HG02763 (cell line): ENCODE measurements around the gene PGGHG.
"Not testable (repeated sequence)": the region's sequence is repeated elsewhere in the genome, so short reads cannot be mapped to it uniquely, and the experiment has no call there.

Experiments used
- ATAC-seq: cut with Tn5 transposase; IDR thresholded peaks from one replicate; pipeline ENCODE4 v1.9.1; 2021; ENCODE audit warnings: mild to moderate bottlenecking, moderate library complexity; ENCODE audit not compliant: unreplicated experiment

Gene PGGHG

DNA sequence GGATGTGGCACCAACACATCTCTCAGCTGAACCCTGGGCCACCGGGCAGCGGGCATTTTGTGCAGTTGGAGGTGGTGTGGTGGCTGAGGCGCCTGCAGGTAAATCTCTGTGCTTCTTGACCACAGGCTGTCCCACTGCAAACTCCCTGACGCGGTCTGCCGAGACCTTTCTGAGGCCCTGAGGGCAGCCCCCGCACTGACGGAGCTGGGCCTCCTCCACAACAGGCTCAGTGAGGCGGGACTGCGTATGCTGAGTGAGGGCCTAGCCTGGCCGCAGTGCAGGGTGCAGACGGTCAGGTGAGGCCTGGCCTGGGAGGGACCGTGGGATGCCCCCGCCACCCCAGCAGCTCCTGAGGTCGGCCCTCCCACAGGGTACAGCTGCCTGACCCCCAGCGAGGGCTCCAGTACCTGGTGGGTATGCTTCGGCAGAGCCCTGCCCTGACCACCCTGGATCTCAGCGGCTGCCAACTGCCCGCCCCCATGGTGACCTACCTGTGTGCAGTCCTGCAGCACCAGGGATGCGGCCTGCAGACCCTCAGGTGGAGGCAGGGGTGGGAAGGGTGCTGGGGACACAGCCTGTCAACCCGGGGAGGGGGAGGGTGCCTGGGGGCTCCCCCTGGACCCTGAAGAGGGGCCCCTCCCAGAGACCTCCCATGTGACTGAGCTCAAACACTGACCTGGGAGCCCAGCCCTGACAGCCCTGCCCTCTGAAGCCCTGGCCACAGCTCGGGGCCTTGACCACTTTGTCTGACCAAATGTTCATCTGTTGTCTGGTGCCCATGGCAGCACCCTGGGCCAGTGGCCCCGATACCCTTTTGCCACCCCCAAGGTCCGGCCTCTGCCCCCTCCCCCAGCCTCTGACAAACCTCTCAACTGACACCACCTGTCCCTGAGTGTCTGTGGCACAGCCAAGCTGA lies 4.6 kb upstream of the PGGHG start:
- ATAC-seq, result no peak

DNA sequence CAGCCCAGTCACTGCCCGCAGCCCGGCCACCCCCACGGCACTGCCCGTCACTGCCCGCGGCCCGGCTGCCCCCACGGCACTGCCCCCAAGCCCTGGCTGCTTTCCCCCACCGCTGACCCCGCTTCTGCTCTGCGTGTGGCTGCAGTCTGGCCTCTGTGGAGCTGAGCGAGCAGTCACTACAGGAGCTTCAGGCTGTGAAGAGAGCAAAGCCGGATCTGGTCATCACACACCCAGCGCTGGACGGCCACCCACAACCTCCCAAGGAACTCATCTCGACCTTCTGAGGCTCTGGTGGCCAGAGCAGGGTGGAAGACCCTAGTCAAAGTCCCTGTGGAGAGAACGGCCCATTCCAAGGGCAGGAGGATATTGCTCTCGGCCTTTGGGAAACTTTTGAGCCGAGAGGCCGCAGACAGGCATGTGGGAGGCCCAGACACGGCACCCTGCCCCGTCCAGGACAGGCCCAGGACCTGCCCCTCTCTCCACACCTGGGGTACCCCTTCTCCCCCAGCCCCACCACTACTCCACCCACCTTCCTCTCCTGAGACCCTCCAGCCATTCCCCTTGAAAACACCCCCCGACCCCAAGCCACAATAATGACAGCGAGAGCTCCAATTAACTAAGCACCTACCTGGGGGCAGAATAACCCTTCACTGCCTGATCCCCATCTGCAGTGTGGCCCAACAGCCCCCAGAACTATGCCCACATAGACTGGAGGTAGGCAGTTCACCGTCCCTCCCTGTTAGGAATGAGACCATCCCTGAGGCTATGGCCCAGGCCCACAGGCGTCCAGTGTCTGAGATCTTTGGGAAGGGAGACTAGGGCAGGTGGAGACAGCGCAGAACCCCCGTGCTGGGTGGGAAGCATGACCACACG lies 3.7 kb upstream of the PGGHG start:
- ATAC-seq, result no peak

DNA sequence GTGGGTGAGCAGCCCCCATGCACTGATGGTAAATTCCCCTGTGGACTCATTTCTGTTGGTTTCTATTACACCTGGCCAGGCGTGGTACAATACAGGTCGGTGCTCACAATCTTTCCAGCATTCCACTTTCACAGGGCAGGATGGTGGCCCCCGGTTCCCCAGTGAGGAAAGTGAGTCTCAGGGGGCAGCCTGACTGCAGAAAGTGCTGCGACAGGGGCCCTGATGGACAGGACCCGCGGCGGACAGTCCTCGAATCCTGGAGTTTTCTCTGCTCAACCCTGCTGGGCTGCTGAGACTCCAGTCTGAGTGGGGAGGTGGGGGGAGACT lies 3.1 kb upstream of the PGGHG start:
- ATAC-seq, result no peak

DNA sequence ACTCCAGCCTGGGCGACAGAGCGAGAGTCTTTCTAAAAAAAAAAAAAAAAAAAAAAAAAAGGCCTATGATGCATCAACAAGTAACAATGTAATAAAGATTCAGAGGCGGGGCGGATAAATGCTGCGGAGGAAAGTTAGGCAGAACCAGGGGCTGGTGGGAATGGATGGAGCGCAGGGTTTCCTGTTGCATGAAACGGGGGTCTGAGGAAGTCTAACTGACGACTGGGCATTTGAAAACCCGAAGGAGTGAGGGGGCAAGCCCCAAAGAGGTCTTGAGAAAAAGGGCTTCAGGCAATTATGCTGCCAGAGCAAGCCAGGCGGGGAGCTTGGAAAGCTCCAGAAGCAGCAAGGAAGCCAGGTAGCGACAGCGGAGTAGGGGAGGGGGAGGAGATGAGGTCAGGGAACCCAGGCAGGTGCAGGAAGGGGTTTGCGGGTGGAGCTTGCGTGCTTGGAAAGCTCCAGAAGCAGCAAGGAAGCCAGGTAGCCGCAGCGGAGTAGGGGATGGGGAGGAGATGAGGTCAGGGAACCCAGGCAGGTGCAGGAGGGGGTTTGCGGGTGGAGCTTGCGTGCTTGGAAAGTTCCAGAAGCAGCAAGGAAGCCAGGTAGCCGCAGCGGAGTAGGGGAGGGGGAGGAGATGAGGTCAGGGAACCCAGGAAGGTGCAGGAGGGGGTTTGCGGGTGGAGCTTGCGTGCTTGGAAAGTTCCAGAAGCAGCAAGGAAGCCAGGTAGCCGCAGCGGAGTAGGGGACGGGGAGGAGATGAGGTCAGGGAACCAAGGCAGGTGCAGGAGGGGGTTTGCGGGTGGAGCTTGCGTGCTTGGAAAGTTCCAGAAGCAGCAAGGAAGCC lies 1.7 kb upstream of the PGGHG start:
- ATAC-seq, result not testable (repeated sequence)

DNA sequence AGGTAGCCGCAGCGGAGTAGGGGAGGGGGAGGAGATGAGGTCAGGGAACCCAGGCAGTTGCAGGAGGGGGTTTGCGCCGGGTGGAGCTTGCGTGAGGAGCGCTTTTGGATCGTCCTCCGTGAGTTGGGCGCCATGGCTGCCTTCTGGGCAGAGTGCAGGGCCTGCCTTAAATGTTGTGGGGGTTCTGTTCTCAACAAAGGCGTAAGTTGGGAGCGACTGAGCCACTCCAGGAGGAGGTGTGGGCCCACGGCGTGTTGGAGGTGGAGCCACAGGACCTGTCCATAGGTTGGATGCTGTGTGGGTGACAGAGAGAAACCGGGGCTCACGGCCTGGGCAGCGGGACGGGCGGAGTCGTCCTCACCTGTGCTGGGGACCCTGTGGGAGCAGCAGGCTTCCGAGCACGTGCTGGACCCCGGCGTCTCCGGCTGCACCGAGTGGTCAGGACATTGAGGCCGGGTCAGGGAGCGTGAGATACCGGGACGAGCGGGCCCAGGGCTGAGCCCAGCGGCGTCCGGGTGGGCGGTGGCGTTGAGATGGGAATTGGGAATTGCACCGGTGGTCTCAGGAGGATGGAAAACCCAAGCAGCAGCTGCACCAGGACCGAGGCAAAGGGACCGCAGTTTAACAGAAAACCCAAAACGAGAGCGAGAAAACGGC lies 977 bp upstream of the PGGHG start:
- no peak for ATAC-seq

DNA sequence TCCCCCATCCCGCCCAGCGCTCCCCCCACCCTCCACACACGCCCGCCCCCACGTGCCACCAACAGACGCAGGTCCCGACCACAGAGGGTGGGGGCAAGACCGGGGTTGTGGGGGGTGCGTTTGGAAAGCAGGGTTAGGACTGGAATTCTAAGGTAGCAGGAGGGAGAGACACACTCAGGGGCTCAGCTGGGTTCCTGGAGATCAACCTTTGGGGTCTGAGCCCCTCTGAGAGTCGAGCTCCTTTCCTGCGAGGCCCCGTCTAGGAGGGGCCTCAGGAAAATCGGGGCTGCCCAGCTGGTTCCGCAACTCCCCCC lies 429 bp downstream of the PGGHG start:
- no peak for ATAC-seq

DNA sequence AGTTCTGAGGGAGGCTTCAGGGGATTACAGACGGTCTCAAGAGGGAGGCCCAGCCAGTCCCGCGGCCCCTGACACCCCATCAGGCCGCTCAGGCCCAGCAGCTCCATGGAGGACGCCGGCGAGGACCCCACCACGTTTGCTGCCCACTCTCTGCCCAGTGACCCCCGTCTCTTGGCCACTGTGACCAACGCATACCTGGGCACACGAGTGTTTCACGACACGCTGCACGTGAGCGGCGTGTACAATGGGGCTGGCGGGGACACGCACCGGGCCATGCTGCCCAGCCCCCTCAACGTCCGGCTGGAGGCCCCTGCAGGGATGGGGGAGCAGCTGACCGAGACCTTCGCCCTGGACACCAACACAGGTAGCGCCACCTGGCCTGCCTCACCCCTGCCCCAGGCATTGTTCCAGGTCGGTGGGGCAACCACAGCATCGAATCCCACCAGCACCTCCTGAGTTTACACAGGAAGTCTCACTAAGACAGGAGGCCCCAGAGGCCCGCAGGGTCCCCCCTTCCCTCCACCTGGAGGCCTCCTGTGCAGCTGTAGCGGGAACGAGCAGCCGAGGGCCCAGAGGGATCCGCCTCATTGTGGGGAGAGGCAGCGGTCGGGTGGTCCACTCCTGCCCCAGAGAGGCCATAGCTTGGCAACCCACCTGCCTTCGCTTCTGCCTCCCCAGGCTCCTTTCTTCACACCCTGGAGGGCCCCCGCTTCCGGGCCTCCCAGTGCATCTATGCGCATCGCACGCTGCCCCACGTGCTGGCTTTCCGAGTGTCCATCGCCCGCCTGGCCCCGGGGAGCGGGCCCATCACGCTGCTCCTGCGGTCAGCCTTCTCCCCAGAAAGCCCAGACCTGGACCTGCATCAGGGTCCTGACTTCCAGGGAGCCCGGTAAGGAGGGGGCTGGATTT lies 1.0 kb downstream of the PGGHG start:
- no peak for ATAC-seq

DNA sequence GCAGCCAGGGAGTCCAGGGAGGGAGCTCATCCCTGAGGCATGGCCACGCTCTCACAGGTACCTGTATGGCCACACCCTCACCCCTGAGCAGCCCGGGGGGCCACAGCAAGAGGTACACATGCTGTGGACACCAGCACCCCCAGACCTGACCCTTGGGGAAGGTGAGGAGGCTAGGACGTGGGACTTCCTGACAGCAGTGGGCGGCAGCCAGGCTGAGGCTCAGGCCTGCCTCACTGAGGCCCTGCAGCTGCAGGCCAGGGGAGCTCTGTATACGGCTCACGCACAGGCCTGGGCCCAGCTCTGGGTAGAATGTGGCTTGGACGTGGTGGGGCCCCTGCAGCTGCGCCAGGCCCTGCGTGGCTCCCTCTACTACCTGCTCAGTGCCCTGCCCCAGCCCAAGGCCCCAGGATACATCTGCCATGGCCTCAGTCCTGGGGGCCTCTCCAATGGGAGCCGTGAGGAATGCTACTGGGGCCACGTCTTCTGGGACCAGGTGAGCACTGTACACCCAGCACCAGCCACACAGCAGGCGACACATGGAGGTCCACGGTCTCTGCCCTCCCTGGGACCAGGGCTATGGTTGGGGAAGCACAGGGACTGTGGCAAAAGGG lies 1.8 kb downstream of the PGGHG start:
- ATAC-seq, result no peak

DNA sequence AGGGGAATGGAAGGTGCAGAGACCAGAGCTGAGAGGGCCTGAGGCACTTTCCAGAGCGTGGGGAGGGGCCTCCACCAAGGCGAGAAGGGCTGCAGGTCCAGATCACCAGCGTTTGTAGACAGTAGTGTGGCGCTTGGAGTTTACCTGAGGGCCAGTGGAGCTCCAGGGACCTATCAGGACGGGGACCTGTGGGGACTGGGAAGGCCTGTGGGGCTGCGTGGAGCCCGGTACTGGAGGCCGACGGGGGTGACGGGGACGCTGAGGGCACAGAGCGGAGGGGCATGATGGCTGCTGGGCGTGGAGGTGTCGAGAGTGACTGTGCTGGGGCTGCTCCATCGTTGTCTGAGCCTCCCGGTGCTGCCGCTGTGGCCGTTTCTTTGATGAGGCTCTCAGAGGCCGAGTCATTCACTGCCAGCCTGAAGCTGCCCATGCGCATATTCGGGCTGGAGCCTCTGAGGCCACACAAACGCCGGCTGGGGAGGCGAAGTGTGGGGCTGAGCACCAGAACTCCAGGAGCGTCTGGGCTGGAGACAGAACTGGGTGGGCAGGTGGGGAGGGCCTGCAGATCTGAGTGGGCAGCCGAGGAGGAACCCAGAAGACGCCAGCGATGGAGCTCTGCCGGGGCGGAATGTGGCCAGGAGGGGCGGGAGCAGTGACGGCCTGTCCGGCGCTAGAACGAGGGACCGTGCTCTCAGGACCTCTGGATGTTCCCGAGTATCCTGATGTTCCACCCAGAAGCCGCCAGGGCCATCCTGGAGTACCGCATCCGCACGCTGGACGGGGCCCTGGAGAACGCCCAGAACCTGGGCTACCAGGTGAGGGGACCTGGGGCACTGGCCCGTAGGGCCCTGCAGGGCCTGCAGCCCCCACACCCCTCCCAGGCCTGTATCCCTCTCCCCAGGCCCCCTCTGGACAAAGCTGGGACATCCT lies 2.6 kb downstream of the PGGHG start:
- ATAC-seq, result no peak

DNA sequence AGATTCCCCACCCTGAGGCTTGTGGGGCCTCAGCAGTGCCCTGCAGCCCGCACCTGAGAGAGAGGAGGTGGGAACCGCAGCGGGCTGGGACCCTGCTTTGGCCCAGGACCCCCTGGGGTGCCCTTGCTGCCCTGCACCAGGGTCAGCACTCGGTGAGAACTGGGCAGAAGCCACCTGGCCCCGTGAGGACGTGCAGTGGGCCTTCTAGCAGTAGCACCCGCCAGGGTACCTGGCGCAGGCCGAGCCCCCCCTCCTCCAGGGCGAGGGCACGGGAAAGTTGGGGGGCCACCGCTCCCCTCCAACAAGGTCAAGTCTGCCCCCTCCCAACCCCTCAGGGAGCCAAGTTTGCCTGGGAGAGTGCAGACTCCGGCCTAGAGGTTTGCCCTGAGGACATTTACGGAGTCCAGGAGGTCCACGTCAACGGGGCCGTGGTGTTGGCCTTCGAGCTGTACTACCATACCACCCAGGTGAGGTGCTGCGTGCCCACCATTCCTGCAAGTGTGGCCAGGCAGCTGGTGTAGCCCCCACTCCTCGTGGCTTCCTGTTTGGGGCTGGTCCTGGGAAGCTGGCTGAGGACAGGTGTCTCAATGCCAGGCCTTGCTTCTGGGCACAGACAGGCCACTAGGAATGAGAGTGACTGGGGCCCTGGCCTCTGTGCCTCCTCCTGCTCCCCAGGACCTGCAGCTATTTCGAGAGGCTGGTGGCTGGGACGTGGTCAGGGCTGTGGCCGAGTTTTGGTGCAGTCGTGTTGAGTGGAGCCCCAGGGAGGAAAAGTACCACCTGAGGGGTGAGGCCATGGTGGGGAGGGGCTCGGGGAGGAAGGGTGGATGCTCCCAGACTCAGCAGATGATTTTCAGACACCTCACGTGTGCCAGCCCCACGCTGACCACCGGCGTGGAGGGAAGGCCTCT lies 3.5 kb downstream of the PGGHG start:
- ATAC-seq, result no peak

DNA sequence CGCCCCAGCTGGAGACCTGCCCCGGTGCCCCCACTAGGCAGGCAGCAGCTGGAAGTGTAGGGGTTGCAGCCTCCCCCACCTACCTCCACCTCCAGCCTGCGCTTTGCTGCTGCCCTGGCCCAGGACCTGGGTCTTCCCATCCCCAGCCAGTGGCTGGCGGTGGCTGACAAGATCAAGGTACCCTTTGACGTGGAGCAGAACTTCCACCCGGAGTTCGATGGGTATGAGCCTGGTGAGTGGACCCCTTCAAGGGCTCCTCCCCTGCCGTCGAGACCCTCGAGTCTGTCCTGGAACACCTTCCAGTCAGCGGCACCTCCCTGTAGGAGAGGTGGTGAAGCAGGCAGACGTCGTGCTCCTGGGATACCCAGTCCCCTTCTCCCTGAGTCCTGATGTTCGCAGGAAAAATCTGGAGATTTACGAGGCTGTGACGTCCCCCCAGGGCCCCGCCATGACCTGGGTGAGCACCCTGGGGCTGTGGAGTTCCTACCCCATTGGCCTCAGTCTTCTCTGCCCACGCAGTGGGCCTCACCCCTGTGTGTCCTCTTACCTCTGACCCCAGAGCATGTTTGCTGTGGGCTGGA lies 4.4 kb downstream of the PGGHG start:
- ATAC-seq, result no peak

DNA sequence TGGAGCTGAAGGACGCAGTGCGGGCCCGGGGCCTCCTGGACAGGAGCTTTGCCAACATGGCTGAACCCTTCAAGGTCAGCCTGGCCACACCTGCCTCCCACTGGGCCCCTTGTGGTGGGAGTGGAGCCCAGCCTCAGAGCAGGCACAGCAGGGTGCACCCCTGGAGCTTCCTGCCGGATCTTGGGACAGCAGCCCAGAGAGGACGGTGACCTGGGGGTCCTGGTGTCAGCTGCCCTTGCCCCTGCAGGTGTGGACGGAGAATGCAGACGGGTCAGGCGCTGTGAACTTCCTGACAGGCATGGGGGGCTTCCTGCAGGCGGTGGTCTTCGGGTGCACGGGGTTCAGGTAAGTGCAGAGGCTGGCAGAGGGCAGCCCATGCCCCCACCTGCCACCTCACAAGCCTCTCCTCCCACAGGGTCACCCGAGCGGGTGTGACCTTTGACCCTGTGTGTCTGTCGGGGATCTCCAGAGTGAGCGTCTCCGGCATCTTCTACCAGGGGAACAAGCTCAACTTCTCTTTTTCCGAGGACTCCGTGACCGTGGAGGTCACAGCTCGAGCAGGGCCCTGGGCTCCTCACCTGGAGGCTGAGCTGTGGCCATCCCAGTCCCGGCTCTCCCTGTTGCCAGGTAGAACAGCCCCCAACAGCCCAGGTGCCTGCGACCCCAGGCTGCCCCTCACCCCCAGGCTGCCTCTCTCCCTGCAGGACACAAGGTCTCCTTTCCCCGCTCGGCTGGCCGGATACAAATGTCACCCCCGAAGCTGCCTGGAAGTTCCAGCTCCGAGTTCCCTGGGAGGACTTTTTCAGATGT lies 5.1 kb downstream of the PGGHG start:
- ATAC-seq, result no peak

DNA sequence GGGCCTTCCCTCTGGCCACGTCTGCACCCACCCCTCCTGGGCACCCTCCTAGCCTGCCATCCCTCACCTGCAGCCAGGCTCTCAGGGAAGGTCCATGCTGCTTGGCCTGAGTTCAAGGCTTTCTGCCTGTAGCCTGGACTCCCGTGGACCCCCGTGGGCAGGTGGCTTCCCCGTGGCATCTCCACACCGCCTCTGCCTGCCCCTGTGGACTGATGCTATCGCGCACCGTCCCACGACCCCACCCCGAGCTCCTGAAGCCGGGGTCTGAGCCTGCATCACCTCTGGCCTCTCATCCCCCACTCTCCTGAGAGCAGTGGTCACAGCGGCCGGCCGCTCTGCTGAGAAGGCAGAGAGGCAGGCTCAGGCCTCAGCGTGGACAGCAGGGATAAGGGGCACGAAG lies 5.9 kb downstream of the PGGHG start:
- ATAC-seq, result no peak

DNA sequence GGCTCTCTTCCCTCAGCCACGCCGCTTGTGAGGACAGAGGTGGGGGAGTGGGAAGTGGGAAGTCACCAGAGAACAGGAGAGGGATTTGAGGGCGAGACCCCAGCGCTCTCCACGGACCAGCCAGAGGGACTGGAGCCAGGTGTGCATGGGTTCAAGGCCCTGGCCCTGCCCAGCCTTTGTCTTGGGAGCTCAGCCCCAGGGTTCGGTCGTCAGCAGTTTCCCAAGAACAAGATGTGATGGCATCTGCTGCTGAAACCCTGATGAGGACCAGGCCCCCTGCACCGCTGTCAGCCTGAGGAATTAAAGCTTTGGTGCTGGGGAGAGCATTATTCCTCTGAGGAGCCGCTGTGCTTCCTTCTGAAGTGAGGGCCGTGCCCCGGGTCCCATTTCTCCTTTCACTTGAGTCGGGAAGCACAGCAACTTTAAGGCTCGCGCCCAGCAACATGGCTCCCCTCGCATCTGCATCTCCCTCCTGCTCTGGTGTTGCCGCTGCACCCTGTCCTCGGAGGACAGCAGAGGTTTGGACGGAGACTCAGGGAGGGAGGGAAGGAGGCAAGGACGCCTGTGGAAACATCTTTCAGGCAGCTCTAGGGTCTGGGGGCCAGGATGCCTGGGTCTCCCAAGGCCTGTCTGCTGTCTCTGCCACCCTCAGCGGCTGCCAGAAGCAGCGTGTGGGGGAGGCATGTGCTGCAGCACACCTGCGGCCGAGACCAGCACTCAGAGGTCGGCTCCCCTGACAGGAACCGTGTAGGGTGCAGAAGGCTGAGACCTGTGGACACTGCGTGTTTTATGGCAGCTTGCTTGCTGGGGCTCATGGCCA lies 6.6 kb downstream of the PGGHG start:
- no peak for ATAC-seq
